Lower leg skin (tissue), 3 donors: ENCODE data around the gene APOBEC3C.
"Not testable (repeated sequence)": the region's sequence is repeated elsewhere in the genome, so short reads cannot be mapped to it uniquely, and the experiment has no call there.

Experiments used
- POLR2A ChIP-seq, 2 donors: fragments of 450-650 bp; IDR thresholded peaks; one replicate each; pipeline ENCODE4 v1.6.1; 2016 to 2017; ENCODE audit warnings: antibody characterized with exemption in 2 of 2, mild to moderate bottlenecking in 1 of 2, moderate library complexity in 1 of 2
- TF ChIP-seq, protein P1 (sequence below), 3 donors: fragments of 450-650 bp; IDR thresholded peaks; one replicate each; pipeline ENCODE4 v1.5.1; 2016; ENCODE audit warnings: antibody characterized with exemption in 3 of 3, mild to moderate bottlenecking in 3 of 3, moderate library complexity in 2 of 3

- not testable (repeated sequence) for TF ChIP-seq POLR2A (IDR thresholded peaks at IDR 0.05)
- TF ChIP-seq, protein P1, sequence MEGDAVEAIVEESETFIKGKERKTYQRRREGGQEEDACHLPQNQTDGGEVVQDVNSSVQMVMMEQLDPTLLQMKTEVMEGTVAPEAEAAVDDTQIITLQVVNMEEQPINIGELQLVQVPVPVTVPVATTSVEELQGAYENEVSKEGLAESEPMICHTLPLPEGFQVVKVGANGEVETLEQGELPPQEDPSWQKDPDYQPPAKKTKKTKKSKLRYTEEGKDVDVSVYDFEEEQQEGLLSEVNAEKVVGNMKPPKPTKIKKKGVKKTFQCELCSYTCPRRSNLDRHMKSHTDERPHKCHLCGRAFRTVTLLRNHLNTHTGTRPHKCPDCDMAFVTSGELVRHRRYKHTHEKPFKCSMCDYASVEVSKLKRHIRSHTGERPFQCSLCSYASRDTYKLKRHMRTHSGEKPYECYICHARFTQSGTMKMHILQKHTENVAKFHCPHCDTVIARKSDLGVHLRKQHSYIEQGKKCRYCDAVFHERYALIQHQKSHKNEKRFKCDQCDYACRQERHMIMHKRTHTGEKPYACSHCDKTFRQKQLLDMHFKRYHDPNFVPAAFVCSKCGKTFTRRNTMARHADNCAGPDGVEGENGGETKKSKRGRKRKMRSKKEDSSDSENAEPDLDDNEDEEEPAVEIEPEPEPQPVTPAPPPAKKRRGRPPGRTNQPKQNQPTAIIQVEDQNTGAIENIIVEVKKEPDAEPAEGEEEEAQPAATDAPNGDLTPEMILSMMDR (IDR thresholded peaks at IDR 0.05), result not testable (repeated sequence)
These were observed 47.9 kb downstream of the APOBEC3C start for GRCh38 chr22:39061951-39062350.
